Measurements from ENCODE around the gene UQCRHL.
A peak's percentile ranks its signal among the peaks of the same experiment; 100 is the strongest.
"Not testable (repeated sequence)": the region's sequence is repeated elsewhere in the genome, so short reads cannot be mapped to it uniquely, and the experiment has no call there.

The UQCRHL gene

GRCh38 chr1:15807549-15807948 is at the start of gene UQCRHL:
Gene UQCRHL (minus strand): TSS chr1:15807649. CDS start chr1:15807649, 0 bp downstream.
- not testable (repeated sequence) for DNase-seq (ENCODE audit: low spot score)

- no peak for DNase-seq (ENCODE audit: low spot score)
These were observed 49.4 kb upstream of the UQCRHL start for GRCh38 chr1:15856888-15857287.

GRCh38 chr1:15852828-15853302 is 45.4 kb upstream of the UQCRHL start:
- no peak for DNase-seq (ENCODE audit: low spot score)

- DNase-seq (ENCODE audit: low spot score): no peak
These were observed 44.8 kb upstream of the UQCRHL start for GRCh38 chr1:15852036-15852827.

GRCh38 chr1:15851210-15852035 is 44.0 kb upstream of the UQCRHL start:
- peak; percentile 93 for DNase-seq (ENCODE audit: low spot score)

- DNase-seq (ENCODE audit: low spot score): peak; percentile 54
These were observed 43.1 kb upstream of the UQCRHL start for GRCh38 chr1:15850471-15851001.

GRCh38 chr1:15849775-15850324 is 42.4 kb upstream of the UQCRHL start:
- peak; percentile 70 for DNase-seq (ENCODE audit: low spot score)

- peak; percentile 91 for DNase-seq (ENCODE audit: low spot score)
These were observed 41.7 kb upstream of the UQCRHL start for GRCh38 chr1:15848929-15849774.

DNA sequence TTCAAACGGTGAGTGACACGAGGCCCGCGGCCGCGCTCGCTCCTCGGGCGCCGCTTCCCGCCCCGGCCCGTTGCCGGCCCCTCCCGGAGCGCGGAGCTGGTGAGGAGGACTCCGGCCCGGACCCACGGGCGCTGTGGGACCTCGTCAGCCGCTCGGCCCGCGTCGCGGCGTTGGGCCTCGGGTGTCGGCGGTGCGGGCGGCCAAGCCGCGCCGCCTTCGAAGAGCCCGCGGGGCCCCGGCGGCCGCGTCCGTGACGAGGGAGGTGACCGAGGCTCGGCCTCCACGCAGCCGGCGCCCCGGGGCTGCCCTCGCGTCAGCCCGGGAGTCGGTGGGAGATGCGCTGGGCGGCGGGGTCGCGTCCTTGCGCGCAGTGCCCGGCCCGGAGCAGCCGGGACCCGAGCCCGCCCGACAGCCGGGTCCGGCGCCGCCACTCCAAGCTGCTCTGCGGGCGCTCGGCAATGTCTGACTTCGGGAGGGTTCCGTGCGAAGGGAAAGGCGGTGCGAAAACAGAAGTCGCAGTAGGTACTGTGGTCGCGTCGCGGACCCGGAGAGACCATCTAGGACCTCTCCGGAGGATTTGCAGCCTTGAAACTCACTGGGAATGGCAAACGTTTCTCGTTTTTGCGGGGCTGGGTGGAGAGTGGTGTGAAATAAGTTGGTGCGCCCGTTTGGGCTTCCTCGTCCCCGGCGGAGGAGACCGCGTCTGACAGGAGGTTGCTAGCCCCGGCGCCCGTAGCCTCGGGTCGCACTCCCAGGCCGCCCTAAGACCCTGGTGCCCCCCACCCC is 40.9 kb upstream of the UQCRHL start:
- no peak for DNase-seq (ENCODE audit: low spot score)

GRCh38 chr1:15847893-15848142 is 40.4 kb upstream of the UQCRHL start:
- DNase-seq (ENCODE audit: low spot score): no peak

- peak; percentile 99 for DNase-seq (ENCODE audit: low spot score)
These were observed 39.8 kb upstream of the UQCRHL start, which contains the start of gene SPEN for GRCh38 chr1:15847100-15847892. Gene SPEN (plus strand): TSS chr1:15847707. CDS start chr1:15848068, 361 bp downstream.

DNA sequence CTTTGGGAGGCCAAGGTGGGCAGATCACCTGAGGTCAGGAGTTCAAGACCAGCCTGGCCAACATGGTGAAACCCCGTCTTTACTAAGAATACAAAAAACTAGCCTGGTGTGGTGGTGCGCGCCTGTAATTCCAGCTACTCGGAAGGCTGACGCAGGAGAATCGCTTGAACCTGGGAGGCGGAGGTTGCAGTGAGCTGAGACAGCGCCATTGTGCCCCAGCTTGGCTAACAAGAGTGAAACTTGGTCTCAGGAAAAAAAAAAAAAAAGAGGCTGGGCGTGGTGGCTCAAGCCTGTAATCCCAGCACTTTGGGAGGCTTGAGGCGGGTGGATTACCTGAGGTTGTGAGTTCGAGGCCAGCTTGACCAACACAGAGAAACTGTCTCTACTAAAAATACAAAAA is 38.6 kb upstream of the UQCRHL start:
- DNase-seq (ENCODE audit: low spot score): not testable (repeated sequence)

DNA sequence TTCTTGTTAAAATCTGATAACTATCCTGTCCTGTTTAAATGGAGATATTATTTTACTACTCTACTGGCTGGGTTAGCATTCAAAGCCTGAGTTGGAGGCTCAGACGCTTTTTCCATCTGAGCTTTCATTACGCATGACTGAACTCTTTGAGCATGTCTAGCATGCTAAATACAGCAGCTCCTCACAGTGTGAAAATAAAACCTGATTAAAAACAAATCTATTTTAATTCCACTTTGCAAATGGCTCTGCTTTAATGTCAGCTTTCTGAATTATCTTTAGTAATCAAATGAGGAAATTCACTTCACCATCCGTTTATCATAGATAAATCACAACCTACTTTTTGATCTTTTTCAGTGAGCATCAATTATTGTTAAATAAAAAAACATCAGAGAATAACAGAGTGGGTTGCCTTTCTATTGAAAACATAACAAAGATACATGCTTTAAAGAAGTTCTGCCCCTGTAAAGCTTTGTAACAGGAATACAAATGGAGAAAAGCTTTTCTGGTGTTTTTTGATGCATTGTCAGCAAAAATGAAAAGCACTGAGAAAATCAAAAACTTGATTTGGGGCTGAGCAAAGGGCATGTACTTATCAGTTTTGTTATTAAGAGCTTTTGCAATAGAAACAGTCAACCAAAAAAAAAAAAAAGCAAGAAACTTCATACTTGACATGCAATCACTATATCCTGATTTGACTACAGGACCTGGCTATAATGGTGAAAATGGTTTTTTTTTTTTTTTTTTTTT is 36.5 kb upstream of the UQCRHL start:
- peak; percentile 73 for DNase-seq (ENCODE audit: low spot score)

GRCh38 chr1:15838721-15839120 is 31.3 kb upstream of the UQCRHL start:
- no peak for DNase-seq (ENCODE audit: low spot score)

- DNase-seq (ENCODE audit: low spot score): no peak
These were observed 30.5 kb upstream of the UQCRHL start for GRCh38 chr1:15837931-15838330.

GRCh38 chr1:15836772-15837669 is 29.6 kb upstream of the UQCRHL start:
- DNase-seq (ENCODE audit: low spot score): no peak

- not testable (repeated sequence) for DNase-seq (ENCODE audit: low spot score)
These were observed 29.0 kb upstream of the UQCRHL start for GRCh38 chr1:15836511-15836771.

DNA sequence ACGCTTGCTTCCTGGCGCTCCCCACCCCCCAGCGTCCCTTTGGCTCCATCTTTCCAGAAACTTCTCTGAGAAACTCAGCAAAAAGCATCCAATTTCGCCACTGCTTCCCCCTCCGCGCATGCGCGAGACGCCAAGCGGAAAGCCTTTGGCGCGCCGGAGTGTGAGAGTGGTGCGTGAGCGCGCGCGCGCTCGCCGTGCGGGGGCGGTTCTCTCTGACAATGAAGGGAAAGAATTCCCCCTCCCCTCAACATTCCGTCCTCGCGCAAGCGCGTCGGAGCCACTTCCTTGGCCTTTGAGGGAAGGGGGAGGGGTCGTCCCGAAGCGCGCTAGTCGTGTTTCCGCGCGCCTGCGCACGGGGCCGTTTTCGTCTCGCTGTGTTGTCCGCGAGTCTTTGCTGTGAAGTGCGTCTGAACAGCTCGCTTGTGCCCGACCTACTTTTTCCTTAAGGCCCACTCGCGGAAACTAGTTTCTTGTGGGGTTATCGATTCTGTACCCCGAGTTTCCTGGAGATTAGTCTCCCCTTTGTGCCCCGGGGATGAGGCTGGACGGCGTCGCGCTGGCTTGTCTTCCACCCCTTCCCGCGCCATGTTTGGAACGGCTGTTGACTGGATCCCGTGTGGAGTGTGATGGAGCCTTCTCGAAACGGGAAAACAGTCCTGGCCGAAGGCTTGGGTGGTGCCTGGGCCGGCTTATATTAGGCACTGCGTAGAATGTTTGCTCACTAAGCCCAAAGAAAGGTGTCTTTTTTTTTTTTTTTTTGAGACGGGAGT is 28.5 kb upstream of the UQCRHL start:
- peak; percentile 99 for DNase-seq (ENCODE audit: low spot score)

Data from pons (tissue), 1 donor.